H9 (cell line): ENCODE data around the gene USP40. TPM values are rescaled to one million over a fixed set of nuclear protein-coding genes. Genes with fewer than 3 reads are reported as not detected.

Experiments used
- DNase-seq: peaks from one replicate; pipeline ENCODE4 v3.0.0-alpha.2; 2017
- H2AFZ ChIP-seq: one replicate; pipeline ENCODE4 v1.6.1; 2013; ENCODE audit warnings: mild to moderate bottlenecking, low read length, control low read depth, moderate library complexity
- H2AK5ac ChIP-seq: 2 replicates; pipeline ENCODE4 v1.6.1; 2013; ENCODE audit warnings: low read length, control low read depth, mixed read lengths; ENCODE audit not compliant: insufficient read length
- H2BK120ac ChIP-seq: one replicate; pipeline ENCODE4 v1.6.1; 2013; ENCODE audit warnings: low read depth, mild to moderate bottlenecking, low read length, control low read depth, inconsistent platforms; ENCODE audit not compliant: poor library complexity, severe bottlenecking
- H2BK12ac ChIP-seq: 2 replicates; pipeline ENCODE4 v1.6.1; 2013; ENCODE audit warnings: low read length, control low read depth, mixed read lengths, low read depth; ENCODE audit not compliant: insufficient read length
- H2BK15ac ChIP-seq: 2 replicates; pipeline ENCODE4 v1.6.1; 2013; ENCODE audit warnings: low read depth, low read length, control low read depth
- H2BK20ac ChIP-seq: one replicate; pipeline ENCODE4 v1.6.1; 2013; ENCODE audit warnings: low read depth, mild to moderate bottlenecking, low read length, control low read depth, inconsistent platforms; ENCODE audit not compliant: poor library complexity, severe bottlenecking
- H2BK5ac ChIP-seq: 2 replicates; pipeline ENCODE4 v1.6.1; 2013; ENCODE audit warnings: low read length, control low read depth, mixed read lengths; ENCODE audit not compliant: insufficient read length
- H3K14ac ChIP-seq: 2 replicates; pipeline ENCODE4 v1.6.1; 2013; ENCODE audit warnings: low read length, control low read depth; ENCODE audit not compliant: insufficient read depth
- H3K18ac ChIP-seq: 2 replicates; pipeline ENCODE4 v1.6.1; 2013; ENCODE audit warnings: low read depth, mild to moderate bottlenecking, mixed read lengths, low read length, control low read depth; ENCODE audit not compliant: insufficient read length
- H3K23ac ChIP-seq: 2 replicates; pipeline ENCODE4 v1.6.1; 2013; ENCODE audit warnings: low read length, control low read depth, mixed read lengths, low read depth; ENCODE audit not compliant: insufficient read length
- H3K23me2 ChIP-seq: 2 replicates; pipeline ENCODE4 v1.6.1; 2013; ENCODE audit warnings: low read depth, mild to moderate bottlenecking, mixed read lengths, low read length, control low read depth; ENCODE audit not compliant: insufficient read length, poor library complexity, severe bottlenecking
- H3K27ac ChIP-seq: 2 replicates; pipeline ENCODE4 v1.5.1; 2013; ENCODE audit warnings: low read length, control low read depth, mixed read lengths, low read depth; ENCODE audit not compliant: insufficient read length
- H3K27me3 ChIP-seq: 2 replicates; pipeline ENCODE4 v1.6.1; 2013; ENCODE audit warnings: low read length, control low read depth, inconsistent platforms; ENCODE audit not compliant: insufficient read depth
- H3K4ac ChIP-seq: 2 replicates; pipeline ENCODE4 v1.6.1; 2013; ENCODE audit warnings: low read depth, mild to moderate bottlenecking, control low read depth, inconsistent platforms, low read length, moderate library complexity
- H3K4me1 ChIP-seq: 2 replicates; pipeline ENCODE4 v1.6.1; 2013; ENCODE audit warnings: low read length, control low read depth, inconsistent platforms; ENCODE audit not compliant: insufficient read depth
- H3K4me2 ChIP-seq: 2 replicates; pipeline ENCODE4 v1.6.1; 2013; ENCODE audit warnings: low read length, control low read depth, mixed read lengths; ENCODE audit not compliant: insufficient read length, insufficient read depth
- H3K56ac ChIP-seq: 2 replicates; pipeline ENCODE4 v1.6.1; 2013; ENCODE audit warnings: low read depth, mild to moderate bottlenecking, mixed read lengths, low read length, control low read depth; ENCODE audit not compliant: insufficient read length
- H3K79me1 ChIP-seq: 2 replicates; pipeline ENCODE4 v1.6.1; 2013; ENCODE audit warnings: low read depth, mild to moderate bottlenecking, moderate library complexity, low read length, control low read depth, inconsistent platforms; ENCODE audit not compliant: insufficient read depth, poor library complexity, severe bottlenecking
- H3K79me2 ChIP-seq: 2 replicates; pipeline ENCODE4 v1.6.1; 2013; ENCODE audit warnings: low read length, control low read depth, inconsistent platforms; ENCODE audit not compliant: insufficient read depth
- H3K9ac ChIP-seq: 2 replicates; pipeline ENCODE4 v1.6.1; 2013; ENCODE audit warnings: low read length, control low read depth, mixed read lengths; ENCODE audit not compliant: insufficient read length; ENCODE audit errors: extremely low read depth
- H3K9me3 ChIP-seq: one replicate; pipeline ENCODE4 v1.6.1; 2013; ENCODE audit warnings: low read depth, low read length, inconsistent platforms; ENCODE audit not compliant: control insufficient read depth
- H3T11ph ChIP-seq: one replicate; pipeline ENCODE4 v1.6.1; 2013; ENCODE audit warnings: mild to moderate bottlenecking, low read length, control low read depth, inconsistent platforms
- H4K20me1 ChIP-seq: one replicate; pipeline ENCODE4 v1.6.1; 2013; ENCODE audit not compliant: control insufficient read depth, insufficient read length, insufficient read depth
- H4K5ac ChIP-seq: 2 replicates; pipeline ENCODE4 v1.6.1; 2013; ENCODE audit warnings: low read depth, mild to moderate bottlenecking, mixed read lengths, low read length, control low read depth; ENCODE audit not compliant: insufficient read length
- H4K8ac ChIP-seq: replicated peaks from 2 replicates; pipeline ENCODE4 v1.6.1; 2013; ENCODE audit warnings: low read length, control low read depth, mixed read lengths, low read depth; ENCODE audit not compliant: insufficient read length
- H4K91ac ChIP-seq: 2 replicates; pipeline ENCODE4 v1.6.1; 2013; ENCODE audit warnings: low read depth, mild to moderate bottlenecking, moderate library complexity, mixed read lengths, low read length, control low read depth; ENCODE audit not compliant: insufficient read length
- H3K27ac Mint-ChIP-seq, 3 experiments: 2 replicates in 2 of 3; 3 replicates in 1 of 3; pipeline ENCODE4 v1.8.0; 2020 to 2021; ENCODE audit warnings: mixed read lengths in 3 of 3, mild to moderate bottlenecking in 1 of 3, moderate library complexity in 1 of 3
- H3K27me3 Mint-ChIP-seq: 2 replicates; pipeline ENCODE4 v1.8.0; 2021; ENCODE audit warnings: low read depth, mild to moderate bottlenecking, moderate library complexity, mixed read lengths
- H3K36me3 Mint-ChIP-seq, 3 experiments: 2 replicates in 2 of 3; 3 replicates in 1 of 3; pipeline ENCODE4 v1.8.0; 2020 to 2021; ENCODE audit warnings: low read depth in 3 of 3, mixed read lengths in 3 of 3; ENCODE audit not compliant: insufficient read depth in 1 of 3
- H3K4me1 Mint-ChIP-seq, 2 experiments: 2 replicates each; pipeline ENCODE4 v1.8.0; 2020; ENCODE audit warnings: mixed read lengths in 2 of 2
- H3K4me3 Mint-ChIP-seq, 2 experiments: 2 replicates in 1 of 2; 3 replicates in 1 of 2; pipeline ENCODE4 v1.8.0; 2020 to 2021; ENCODE audit warnings: mild to moderate bottlenecking in 2 of 2, mixed read lengths in 2 of 2, moderate library complexity in 1 of 2
- H3K9me3 Mint-ChIP-seq, 2 experiments: 2 replicates in 1 of 2; 3 replicates in 1 of 2; pipeline ENCODE4 v1.8.0; 2020; ENCODE audit warnings: mild to moderate bottlenecking in 2 of 2, mixed read lengths in 2 of 2, moderate library complexity in 1 of 2
- CTCF ChIP-seq: fragments of 200-600 bp; sonication (generic); conservative IDR thresholded peaks from 3 replicates; pipeline ENCODE4 v1.8.0; 2021; ENCODE audit warnings: antibody characterized with exemption, mild to moderate bottlenecking
- WGBS: extraction: QIAGEN DNeasy Blood & Tissue Kit; methylation state at CpG from one replicate; pipeline ENCODE4 v1.1.7; 2013; ENCODE audit warnings: missing lambda C conversion rate, low lambda C conversion rate, mixed read lengths; ENCODE audit not compliant: insufficient read length; ENCODE audit errors: extremely low coverage; 5-methylcytosine and 5-hydroxymethylcytosine counted together
- total RNA-seq: library from RNA; stranded (reverse); gene quantifications from 2 replicates; pipeline ENCODE4 v1.2.1, GENCODE V29; 2021

Gene USP40
- total RNA-seq, 1 experiment from 2014 or later: 7.5 TPM

GRCh38 chr2:233482616-233483015 is 84.0 kb downstream of the USP40 start:
- Histone ChIP-seq H3K23ac (no peak overlapping the region), H4K8ac (no peak overlapping the region), H4K20me1 (peaks cover 1% of the 10 kb centered on the region), H4K91ac (no peak overlapping the region), H2BK5ac (no peak overlapping the region), H3K4me1 (no peaks in the 10 kb centered on the region), H3K4ac (no peak overlapping the region), H3K14ac (no peak overlapping the region), H2AFZ (no peak overlapping the region), H2BK20ac (no peak overlapping the region), H3K9ac (no peak overlapping the region), H3K9me3 (no peaks in the 10 kb centered on the region), H2BK12ac (no peak overlapping the region), H3K79me1 (no peaks in the 10 kb centered on the region), H3K23me2 (no peaks in the 10 kb centered on the region), H3K56ac (no peak overlapping the region), H3K79me2 (no peaks in the 10 kb centered on the region), H3T11ph (no peak overlapping the region), H4K5ac (no peak overlapping the region), H3K27ac (no peak overlapping the region), H3K27me3 (no peaks in the 10 kb centered on the region), H2AK5ac (no peak overlapping the region), H3K4me2 (no peak overlapping the region), H2BK120ac (no peak overlapping the region), H2BK15ac (no peak overlapping the region), H3K18ac (no peak overlapping the region)
- TF ChIP-seq CTCF: no peak
- H3K4me1 Mint-ChIP-seq: no peaks in the 10 kb centered on the region
- WGBS: no CpG with 5 or more reads among the region's 5 CpGs
- no peaks in the 10 kb centered on the region for H3K27me3 Mint-ChIP-seq
- H3K36me3 Mint-ChIP-seq: peaks cover 26 to 42% (median 32%) of the 10 kb centered on the region in 3 experiments
- no peak overlapping the region for H3K4me3 Mint-ChIP-seq
- DNase-seq: no peak
- H3K27ac Mint-ChIP-seq: no peak overlapping the region
- peaks cover 12 to 19% of the 10 kb centered on the region in 2 experiments for H3K9me3 Mint-ChIP-seq
